SIG-M5 treated with dmso at 0.1 percent for 504 hours (cell line): ENCODE data around the gene ZNF556.

ENCODE experiments used
- DNase-seq: peaks from one replicate; lab custom pipeline; 2025; ENCODE audit not compliant: unreplicated experiment; lab: John Stamatoyannopoulos, UW

ZNF556 gene

DNA sequence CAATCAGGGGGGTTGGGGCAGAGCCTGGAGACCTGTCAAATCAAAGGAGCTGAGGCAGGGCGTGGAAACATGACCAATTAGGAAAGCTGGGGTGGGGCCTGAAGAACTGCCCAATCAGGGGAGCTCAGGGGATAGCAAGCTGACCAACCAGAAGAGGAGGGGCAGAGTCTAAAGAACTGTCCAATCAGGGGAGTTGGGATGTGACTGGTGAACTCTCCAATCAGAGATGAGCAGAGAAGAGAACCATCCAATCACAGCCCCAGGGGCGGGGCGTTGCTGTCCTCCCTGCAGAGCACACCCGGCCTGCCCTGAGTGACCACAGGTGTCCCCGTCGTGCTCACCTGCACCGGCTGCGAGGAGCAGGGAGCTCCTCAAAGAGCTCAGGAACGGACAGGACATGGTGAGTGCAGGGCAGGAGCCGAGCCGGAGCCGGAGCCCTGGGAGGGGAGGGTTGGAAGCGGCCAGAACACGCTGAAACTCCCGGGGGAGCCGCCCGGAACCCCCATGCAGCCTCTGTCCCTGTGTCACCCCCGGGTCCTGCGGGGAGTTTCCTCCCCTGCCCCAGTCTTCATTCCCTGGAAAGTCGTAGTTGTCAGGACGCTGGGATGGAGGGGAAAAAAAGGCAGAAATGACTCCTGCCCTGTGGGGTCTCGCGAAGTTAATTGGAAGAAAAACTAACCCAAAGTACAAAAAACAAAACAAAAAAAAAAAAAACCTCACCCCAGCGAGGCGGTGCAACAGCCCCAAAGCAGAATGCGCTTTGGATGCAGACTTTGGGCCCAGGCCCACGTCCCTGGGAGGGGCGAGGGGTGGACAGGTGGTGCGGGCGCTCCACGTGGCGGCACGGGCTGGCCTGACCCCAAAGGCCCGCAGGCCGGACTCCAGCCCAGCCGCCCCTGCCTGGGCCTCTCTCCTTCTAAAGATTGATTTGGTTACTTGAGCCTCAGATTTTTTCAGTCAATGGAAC lies at the start of gene ZNF556:
Gene ZNF556, plus strand, starts transcription at position 311 of the 967 bp plus-strand sequence. Its CDS starts 87 bp downstream, at position 398.
- DNase-seq, result no peak

DNA sequence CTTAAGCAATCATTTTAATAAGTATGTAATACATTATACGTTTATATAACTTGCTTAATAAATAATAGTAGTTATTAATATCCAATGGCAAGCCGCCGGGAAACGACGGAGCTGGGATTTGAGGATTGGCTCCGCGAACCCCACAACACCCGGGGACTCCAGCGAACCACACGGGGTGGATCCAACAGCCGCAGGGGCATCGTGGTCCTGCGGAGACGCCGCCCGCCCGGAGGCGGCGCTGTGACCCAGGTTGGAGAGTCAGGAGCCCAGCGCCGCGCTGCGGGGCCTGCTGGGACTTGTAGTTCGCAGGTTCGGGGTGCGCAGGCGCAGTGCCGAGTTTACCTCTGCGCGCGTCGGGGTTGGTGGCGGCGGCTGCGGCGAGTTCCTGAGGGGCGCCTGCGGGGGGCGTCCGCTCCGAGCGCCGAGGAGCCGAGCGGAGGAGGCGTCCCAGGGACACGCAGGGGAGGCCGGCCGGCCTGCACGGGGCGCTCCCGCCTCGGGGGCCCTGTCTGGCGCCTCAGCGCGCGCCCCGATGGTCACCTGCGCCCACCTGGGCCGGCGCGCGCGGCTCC lies 47.5 kb upstream of the ZNF556 start, which contains the start of gene ZNF554:
Gene ZNF554, plus strand, starts transcription at position 329 of the 572 bp plus-strand sequence. Its CDS starts 204 bp downstream, at position 533.
- peak; percentile 89 for DNase-seq

DNA sequence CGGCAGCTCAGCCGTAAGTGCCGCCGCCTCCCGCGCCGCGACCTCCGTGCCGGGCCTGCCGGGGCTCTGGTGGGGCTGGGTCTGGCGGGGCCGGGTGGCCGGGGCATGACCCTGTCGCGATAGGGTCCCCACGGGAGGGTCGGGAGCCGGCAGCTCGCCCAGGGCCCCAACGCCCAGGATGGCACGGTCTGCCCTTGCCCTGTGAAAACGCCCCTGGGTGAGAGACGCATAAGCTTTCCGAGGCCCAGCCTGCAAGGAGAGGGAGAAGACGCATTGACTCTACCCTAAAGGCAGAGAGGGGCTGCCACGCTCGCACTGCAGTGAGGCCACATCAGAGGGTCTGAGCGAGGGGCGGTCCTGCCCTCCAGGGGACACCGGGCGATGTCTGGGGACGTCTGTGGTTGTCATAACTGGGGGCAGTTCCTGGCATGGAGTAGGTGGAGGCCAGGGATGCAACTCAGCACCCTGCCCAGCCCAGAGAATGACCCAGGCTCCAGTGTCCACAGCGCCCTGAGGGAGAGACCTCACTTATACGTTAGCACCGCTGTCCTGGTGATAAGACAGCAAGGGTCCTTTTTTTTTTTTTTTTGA lies 46.9 kb upstream of the ZNF556 start:
- DNase-seq, result no peak

DNA sequence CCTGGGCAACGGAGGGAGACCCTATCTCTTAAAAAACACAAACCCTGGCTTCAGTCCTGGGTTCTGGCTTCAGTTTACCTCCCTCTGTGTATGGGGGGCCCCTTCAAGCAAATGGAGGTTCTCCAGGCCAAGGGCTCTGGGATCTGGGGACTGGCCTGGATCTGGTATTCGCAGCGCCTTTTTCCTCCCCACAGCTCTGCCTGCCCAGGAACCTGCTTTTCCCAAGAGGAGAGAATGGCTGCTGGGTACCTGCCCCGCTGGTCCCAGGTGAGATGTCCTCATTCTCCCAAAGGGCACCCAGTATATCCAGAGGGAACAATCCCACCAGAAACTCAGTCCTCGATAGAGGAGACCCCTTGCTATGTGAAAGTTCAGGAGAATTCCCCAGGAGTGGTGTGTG lies 44.3 kb upstream of the ZNF556 start:
- no peak for DNase-seq

DNA sequence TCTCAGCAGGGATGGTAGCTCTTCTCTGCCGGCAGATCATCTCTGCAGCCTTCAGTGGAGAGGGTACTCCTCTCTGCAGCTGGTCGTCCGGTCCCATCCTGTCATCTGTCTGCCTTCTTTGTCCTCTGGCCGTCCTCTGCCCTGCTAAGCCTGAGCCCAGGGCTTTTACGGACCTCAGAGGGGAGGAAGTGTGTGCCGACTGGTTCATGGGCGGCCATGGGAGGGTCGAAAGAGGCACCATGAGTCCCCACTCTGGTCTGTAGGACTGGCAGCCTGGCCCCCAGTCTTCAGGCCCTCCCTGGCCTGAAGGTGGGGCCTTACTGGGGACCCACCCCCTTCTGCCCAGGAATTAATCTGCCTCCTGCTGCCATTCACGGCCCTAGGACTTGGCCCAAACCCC lies 43.5 kb upstream of the ZNF556 start:
- DNase-seq, result no peak

DNA sequence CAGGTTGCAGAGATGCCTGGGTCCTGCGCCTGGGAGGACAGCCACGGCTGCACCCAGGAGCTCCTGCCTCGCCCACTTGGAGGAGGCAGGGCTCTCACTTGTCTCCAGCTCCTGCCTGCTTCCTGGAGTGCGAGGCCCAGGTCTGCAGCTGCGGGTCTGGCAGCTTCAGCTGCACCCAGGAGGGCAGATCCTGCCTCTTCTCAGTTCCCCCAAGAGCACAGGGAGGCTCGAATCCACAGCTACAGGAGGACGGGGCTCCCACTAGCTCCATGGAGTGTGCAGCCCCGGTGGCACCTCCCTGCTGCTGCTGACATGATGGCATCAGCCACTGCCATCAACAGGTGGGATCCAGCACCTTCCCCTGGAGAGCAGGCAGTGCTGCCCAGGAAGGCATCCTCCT lies 43.0 kb upstream of the ZNF556 start:
- DNase-seq, result no peak

DNA sequence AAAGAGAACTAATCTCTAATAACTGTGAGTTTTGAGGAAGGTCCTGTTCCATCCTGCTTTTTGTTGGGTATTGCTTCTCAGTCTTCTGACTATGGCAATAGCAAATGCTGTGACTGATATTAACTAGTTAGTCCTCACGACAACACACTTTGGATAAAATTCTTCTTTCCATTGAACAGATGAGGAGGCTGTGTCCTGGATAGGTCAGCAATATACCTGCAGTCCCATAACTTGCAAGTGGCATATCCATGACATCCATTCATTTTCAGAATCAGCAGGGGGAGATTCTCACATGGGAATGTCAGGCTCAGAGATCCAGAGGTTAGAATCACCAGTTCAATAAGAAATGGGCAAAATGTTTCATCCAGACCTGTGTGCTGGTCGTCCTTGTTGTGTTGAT lies 40.1 kb upstream of the ZNF556 start:
- no peak for DNase-seq

DNA sequence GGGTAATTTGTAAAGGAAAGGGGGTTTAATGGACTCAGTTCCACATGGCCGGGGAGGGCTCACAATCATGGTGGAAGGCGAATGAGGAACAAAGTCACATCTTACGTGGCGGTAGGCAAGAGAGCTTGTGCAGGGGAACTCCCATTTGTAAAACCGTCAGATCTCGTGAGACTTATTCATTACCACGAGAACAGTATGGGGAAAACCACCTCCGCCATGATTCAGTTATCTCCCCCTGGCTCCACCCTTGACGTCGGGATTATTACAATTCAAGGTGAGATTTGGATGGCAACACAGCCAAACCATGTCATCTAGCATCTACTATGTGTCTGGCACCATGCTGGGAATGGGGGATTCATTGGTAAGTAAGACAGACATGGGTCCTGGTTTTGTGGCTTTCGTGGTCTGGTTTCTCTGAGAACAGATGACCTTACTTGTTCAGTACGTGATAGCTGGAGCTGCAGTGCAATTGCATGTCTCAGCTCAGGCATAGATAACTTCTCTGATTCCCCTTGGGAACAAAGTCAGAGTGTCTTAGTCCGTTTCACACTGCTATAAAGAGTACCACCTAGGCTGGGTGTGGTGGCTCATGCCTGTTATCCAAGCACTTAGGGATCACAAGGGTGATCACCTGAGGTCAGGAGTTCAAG lies 39.2 kb upstream of the ZNF556 start:
- no peak for DNase-seq

DNA sequence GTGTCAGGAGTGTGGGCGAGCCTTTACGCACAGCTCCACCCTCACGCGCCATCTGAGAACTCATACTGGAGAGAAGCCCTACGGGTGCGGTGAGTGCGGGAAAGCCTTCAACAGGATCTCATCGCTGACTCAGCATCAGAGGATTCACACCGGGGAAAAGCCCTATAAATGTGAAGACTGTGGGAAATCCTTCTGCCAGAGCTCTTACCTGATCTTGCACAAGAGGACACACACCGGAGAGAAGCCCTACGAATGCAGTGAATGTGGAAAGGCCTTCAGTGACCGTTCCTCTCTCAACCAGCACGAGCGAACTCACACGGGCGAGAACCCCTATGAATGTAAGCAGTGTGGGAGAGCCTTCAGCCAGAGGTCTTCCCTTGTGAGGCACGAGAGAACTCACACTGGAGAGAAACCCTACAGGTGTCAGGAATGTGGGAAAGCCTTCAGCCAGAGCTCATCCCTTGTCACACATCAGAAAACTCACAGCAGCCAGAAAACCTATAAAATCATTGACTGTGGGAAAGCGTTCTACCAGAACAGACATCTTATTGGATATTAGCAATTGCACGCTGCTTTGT lies 32.8 kb upstream of the ZNF556 start:
- DNase-seq, result no peak

DNA sequence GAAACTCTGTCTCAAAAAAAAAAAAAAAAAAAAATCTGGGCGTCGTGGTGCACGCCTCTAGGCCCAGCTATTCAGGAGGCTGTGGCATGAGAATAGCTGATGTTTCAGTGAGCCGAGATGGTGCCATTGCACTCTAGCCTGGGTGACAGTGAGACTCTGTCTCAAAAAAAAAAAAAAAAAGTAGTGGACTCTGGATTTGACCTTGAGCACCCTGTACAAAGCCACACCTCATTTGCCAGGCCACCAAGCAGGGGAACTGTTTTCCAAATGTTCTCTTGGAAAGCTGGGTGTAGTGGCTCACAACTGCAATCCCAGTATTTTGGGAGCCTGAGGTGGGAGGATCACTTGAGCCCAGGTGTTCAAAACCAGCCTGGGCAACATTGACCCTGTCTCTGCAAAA lies 29.7 kb upstream of the ZNF556 start:
- no peak for DNase-seq

DNA sequence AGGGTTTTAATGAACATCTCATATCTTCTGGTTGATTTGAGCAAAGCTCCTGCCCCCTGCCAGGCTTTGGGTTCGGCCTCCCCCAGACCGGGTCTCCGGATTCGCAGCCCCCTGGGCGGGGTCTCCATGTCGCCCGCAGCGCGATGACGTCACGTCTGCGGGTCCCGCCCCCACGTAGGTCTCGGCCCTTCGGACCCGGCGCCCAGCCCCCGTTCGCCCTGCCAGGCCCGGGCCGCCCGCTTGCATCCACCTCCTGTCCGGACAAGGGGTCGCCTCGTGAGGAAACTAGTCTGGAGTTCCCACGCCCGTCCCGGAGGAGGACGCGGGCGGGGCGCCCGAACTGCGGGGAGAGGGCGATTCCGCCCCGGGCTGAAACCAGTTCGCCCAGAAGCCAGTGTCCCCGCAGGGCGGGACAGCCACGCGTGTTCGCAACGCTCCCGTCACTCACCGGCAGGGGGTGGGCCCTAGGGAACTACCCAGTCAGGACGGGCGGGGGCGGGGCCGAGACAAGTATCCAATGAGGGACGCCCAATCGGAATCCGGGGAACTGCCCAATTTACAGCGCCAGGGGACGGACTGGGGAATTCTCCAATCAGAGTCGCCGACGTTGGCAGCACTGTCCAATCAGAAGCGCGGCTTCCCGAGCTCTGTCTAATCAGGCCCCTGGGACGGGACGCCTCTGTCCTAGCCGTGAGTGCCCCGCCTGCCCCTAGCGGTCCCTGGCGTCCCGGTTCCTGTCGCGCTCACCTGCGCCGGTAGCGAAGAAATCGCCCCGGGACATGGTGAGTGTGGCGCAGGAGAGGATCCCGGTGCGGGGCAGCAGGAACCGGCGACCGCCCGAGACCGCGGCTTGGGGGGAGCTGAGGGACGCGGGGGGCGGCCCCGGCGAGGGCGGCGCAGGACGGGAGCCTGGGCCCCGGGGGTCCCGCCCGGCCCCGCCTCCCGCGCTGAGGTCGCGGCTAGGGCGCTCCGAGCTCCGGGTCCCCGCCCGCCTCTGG lies 26.0 kb upstream of the ZNF556 start, which contains the start of gene ZNF555:
Gene ZNF555, plus strand, starts transcription at position 682 of the 998 bp plus-strand sequence. Its CDS starts 98 bp downstream, at position 780.
- peak; percentile 97 for DNase-seq

DNA sequence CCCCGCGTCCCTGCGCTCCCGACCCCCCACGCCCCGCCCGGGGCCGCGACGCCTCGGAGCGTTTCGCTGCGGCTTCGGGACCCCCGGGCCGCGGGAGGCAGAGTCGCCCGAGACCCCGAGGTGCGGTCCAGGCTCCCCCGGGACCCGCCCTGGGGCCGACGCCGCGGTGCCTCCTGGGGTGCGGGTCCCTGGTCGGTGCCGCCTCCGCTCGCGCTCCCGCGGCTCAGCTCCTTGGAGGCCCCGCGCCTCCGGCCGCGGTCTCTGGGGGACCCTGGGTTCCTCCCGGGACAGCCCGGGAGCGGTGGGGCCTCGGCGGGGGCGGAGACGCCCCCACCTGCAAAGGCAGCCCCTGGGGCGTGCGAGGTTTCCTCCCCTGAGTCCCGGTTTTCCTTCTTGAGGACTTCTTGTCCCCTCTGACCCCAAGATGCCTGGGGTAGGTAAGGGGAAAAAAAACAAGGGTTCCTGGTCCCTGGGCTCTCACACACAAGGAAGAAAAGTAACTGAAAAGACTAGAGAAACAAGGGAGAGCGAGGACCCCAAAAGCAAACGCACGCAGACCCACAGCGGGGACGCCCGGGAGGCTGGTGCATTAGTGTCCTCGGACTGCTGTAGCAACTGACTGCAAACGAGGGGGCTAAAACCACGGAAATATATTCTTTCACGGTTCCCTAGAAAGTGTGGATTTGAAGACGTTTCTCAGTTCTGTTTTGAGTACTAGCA lies 25.1 kb upstream of the ZNF556 start:
- no peak for DNase-seq

DNA sequence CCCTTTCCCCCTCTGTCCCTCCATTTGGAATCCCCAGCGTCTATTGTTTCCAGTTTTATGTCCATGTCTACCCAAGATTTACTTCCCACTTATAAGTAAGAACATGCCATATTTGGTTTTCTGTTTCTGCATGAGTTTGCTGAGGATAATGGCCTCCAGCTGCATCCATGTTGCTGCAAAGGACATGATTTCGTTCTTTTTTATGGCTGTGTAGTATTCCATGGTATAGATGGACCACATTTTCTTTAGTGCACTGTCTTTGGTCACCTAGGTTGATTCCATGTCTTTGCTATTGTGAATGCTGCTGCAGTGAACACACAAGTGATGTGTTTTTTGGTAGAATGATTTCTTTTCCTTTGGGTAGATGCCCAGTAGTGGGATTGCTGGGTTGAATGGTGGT lies 22.0 kb upstream of the ZNF556 start:
- DNase-seq, result no peak

DNA sequence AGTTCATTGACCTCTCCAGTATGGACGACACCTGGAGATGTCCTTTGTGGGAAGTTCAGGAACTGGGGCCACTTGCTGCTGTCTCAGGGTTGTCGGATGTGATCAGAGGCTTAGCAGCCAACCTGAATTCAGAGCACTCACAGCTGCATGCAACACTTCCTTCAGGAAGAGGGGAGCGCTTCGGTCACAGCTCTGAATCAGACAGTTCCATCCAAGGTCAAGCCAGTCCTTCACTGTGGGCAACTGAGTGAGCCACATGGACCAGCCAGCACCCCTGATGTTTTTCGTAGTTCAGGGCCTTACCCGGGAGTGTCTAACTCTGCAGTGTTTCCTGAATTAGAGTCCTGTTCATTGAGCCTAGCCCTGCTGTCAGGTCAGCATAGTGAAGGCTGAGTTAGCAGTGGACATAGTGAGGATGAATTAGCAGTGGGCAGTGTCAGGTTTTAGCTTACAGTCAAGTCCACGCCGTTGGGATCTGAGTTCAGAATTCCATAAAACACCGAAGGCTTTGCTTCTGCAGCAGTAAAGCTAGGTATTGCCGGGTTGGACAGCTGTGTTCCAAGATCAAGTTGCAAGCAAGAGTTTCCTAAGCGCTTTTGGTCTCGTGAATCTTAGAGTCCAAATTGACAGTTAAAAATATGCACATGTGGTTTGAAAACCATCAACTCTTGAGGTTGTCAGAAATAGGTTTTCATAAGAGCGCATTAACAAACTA lies 20.8 kb upstream of the ZNF556 start:
- no peak for DNase-seq

DNA sequence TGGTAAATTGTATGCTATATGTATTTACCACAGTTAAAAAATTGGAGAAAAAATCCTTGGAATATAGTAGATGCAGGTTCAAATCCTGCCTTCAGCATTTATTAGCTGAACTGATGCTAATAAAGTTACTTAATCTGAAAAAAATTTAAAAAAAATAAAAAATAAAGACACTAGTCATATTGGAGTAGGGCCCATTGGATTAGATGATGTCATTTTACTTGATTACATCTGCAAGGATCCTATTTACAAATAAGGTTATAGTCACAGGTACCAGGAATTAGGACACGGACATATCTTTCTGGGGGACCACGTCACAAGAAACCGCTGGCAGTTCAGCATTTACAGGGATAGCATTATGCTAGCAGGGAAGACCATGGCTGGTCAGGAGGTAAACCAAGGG lies 19.6 kb upstream of the ZNF556 start:
- DNase-seq, result no peak

DNA sequence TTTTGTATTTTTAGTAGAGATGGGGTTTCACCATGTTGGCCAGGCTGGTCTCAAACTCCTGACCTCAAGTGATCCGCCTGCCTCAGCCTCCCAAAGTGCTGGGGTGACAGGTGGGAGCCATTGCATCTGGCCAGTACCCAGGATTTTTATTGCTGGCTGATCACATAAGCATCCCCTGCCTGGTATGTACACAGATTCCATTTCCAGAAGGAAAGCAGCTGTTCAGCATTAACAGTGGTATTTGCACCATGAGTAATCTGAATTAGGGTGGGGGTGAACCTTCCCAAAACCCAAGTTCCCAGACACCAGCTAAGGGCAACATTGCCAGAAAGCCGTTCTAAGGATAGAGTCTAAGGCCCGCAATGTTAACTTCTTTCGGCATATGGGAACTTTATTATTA lies 18.5 kb upstream of the ZNF556 start:
- DNase-seq, result no peak

DNA sequence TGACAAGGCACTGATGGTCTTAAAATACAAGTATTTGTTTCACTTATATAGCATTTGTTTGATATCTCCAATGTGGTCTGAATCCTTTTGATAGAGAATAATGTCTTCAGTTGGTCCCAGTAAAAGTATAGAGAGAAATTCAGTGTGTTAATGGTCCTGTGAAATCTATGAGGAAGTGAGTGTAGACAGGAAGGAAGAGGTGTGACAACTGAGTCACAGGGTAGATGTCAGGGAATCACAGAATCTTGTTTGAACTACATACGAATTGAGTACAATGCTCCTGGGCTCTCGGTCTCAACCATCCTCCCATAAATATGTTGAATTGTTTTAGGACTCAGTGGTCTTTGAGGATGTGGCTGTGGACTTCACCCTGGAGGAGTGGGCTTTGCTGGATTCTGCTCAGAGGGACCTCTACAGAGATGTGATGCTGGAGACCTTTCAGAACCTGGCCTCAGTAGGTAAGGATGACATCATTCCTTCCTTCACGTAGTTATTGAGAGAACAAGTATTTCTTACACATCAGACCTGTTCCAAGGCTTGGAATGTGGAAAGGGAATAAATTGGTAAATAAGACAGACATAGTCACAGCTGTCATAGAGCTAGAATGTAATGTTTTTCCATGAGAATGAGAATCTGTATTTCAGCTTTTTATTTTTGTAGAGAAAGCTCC lies 16.7 kb upstream of the ZNF556 start:
- DNase-seq, result no peak

DNA sequence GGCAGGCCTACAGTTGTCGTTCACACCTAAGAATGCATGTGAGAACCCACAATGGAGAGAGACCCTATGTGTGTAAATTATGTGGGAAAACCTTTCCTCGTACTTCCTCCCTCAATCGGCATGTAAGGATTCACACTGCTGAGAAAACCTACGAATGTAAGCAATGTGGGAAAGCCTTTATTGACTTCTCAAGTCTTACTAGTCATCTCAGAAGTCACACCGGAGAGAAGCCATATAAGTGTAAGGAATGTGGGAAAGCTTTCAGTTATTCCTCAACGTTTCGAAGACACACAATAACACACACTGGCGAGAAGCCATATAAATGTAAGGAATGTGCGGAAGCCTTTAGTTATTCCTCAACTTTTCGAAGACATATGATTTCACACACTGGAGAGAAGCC lies 14.5 kb upstream of the ZNF556 start:
- DNase-seq, result no peak
